ENCODE data around the gene GCN1.

The GCN1 gene

DNA sequence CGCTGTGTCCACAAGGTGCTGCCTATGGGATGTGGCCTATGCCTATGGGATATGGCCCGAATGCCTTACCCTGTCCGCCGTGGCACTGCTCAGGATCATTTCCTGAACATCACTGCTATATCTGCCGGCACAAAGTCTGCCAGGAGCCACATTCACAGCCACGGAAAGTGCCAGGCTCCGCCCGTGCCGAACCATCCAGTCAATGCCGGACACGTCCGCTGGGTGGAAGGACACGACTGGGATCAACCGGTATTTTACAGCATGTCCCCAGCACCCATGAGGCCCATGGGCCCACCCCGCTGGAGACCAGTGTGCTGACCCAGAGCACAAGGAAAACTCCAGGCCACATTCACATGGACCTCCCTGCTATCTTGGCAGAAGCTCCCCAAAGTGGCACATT lies 63.4 kb downstream of the GCN1 start:
- Histone ChIP-seq H3K9ac (no peak overlapping the region), H3K4me3 (ENCODE audit: low read depth, low read length) (no peak overlapping the region), H3K4me2 (ENCODE audit: low read length) (no peak overlapping the region), H2AFZ (no peak overlapping the region), H3K79me2 (no peaks in the 10 kb centered on the region), H3K27me3 (ENCODE audit: control insufficient read depth, insufficient read depth, low read length) (no peaks in the 10 kb centered on the region), H3K9me3 (ENCODE audit: control insufficient read depth, low read length) (no peaks in the 10 kb centered on the region), H3K36me3 (ENCODE audit: control insufficient read depth, insufficient read depth, low read length) (no peaks in the 10 kb centered on the region), H3K4me1 (no peaks in the 10 kb centered on the region), H3K27ac (no peak overlapping the region)
- TF ChIP-seq, protein P1, sequence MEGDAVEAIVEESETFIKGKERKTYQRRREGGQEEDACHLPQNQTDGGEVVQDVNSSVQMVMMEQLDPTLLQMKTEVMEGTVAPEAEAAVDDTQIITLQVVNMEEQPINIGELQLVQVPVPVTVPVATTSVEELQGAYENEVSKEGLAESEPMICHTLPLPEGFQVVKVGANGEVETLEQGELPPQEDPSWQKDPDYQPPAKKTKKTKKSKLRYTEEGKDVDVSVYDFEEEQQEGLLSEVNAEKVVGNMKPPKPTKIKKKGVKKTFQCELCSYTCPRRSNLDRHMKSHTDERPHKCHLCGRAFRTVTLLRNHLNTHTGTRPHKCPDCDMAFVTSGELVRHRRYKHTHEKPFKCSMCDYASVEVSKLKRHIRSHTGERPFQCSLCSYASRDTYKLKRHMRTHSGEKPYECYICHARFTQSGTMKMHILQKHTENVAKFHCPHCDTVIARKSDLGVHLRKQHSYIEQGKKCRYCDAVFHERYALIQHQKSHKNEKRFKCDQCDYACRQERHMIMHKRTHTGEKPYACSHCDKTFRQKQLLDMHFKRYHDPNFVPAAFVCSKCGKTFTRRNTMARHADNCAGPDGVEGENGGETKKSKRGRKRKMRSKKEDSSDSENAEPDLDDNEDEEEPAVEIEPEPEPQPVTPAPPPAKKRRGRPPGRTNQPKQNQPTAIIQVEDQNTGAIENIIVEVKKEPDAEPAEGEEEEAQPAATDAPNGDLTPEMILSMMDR (IDR thresholded peaks at IDR 0.05), result no peak

DNA sequence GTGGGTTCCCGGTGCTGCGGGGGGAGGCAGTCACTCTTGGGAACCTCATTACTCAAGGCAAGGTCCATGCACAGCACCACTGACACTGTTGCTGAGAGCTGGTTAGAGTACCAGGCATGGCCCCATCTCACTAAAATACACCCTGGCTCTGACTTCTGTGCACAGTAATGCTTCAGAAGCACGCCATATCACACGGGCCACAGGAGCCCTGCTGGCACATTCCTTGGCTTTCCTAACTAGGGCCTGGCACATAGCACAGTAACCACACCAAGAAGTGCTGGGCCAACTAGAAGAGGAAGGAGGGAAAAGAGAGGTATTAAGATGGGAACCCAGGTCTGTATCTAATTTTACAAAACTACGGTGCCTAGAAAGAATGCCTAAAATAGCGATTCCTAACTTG lies 64.5 kb downstream of the GCN1 start:
- Histone ChIP-seq H3K4me1 (no peaks in the 10 kb centered on the region), H3K4me3 (ENCODE audit: low read depth, low read length) (no peak overlapping the region), H3K9ac (no peak overlapping the region), H3K36me3 (ENCODE audit: control insufficient read depth, insufficient read depth, low read length) (no peaks in the 10 kb centered on the region), H3K4me2 (ENCODE audit: low read length) (no peak overlapping the region), H3K9me3 (ENCODE audit: control insufficient read depth, low read length) (no peaks in the 10 kb centered on the region), H2AFZ (no peak overlapping the region), H3K79me2 (no peaks in the 10 kb centered on the region), H3K27me3 (ENCODE audit: control insufficient read depth, insufficient read depth, low read length) (no peaks in the 10 kb centered on the region), H3K27ac (no peak overlapping the region)
- TF ChIP-seq, protein P1 (IDR thresholded peaks at IDR 0.05), result no peak

DNA sequence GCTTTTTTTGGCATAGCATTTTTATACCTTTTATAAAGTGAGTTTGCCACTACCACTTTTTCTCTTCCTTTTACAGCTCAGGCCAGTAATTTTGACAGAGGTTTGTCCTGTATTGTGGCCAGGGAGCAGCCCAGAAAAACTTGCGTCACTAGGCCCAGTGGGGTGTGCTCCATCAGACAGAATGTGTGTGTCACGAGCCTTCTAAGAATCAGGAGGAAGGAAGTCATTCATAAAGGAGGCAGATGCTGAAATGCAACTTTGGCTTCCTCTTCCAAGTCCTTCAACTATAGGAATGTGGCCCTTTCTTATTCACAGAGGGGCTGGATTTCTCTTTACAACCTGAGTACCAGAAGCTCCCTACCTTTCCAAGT lies 67.9 kb downstream of the GCN1 start:
- Histone ChIP-seq H3K4me1 (no peaks in the 10 kb centered on the region), H2AFZ (no peak overlapping the region), H3K36me3 (ENCODE audit: control insufficient read depth, insufficient read depth, low read length) (no peaks in the 10 kb centered on the region), H3K9ac (no peak overlapping the region), H3K9me3 (ENCODE audit: control insufficient read depth, low read length) (no peaks in the 10 kb centered on the region), H3K4me2 (ENCODE audit: low read length) (no peak overlapping the region), H3K27me3 (ENCODE audit: control insufficient read depth, insufficient read depth, low read length) (no peaks in the 10 kb centered on the region), H3K79me2 (no peaks in the 10 kb centered on the region), H3K27ac (no peak overlapping the region), H3K4me3 (ENCODE audit: low read depth, low read length) (no peak overlapping the region)
- TF ChIP-seq, protein P1 (IDR thresholded peaks at IDR 0.05), result no peak

DNA sequence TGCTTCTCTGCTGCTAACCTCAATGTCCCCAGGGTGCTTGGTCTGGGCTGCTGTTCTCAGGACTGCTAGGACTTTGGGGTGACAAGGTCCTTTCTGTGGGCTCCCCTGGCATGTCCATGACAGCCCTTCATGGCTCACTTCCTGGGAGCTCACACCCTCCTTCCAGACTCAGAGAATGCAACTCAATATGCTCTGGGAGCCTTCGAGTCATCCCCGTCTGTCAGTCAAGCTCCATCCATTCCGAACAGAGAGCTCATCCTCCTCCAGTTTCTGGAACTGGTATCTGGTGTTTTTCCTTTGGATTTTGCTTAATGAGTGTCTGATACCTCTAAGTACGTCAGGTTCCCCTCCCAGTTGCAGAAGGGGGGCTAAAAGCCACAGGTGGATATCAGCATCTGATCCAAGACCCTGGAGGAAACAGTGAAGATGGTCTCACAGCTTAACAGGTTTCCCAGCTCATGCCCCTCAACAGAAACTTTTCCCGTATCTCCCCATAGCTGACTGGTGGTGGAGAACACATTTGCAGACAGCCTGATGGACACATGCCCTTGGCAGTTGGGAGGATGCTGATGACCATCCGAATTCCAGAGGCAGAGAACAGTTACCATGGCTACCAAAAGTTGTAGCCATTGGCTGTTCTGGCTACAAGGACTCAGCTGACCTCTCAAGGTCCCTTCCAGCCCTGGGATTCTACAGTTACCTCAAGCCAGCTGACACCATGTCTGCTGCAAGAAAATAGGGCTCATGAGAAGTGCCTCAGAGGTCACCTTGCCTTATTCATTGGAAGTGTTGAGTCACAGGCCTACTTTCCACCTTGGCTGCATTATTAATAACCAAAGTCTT lies 68.5 kb downstream of the GCN1 start:
- Histone ChIP-seq H3K9me3 (ENCODE audit: control insufficient read depth, low read length) (no peaks in the 10 kb centered on the region), H3K4me1 (no peaks in the 10 kb centered on the region), H3K79me2 (no peaks in the 10 kb centered on the region), H3K4me3 (ENCODE audit: low read depth, low read length) (no peak overlapping the region), H3K4me2 (ENCODE audit: low read length) (no peak overlapping the region), H3K27ac (no peak overlapping the region), H3K9ac (no peak overlapping the region), H3K36me3 (ENCODE audit: control insufficient read depth, insufficient read depth, low read length) (no peaks in the 10 kb centered on the region), H2AFZ (no peak overlapping the region), H3K27me3 (ENCODE audit: control insufficient read depth, insufficient read depth, low read length) (no peaks in the 10 kb centered on the region)
- TF ChIP-seq, protein P1 (IDR thresholded peaks at IDR 0.05), result no peak

DNA sequence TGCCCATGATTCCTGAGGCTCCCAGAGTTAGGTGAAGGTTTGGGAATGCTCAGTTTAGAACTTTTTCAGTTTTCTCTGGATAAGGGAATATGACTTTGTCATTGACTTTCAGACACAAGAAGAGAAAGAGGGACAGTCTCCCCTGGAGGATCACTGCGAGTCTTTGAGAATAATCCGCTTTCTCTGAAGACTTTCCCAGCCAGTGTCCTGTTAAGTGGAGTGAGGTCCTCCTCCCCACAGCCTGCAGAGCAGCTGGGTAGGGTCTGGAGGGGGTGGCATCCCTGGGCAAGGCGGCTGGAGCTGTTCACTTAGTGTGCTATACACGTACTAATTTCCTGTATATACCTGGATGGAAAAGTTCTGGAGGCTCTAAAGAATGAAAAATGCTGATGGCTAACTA lies 69.5 kb downstream of the GCN1 start:
- no peaks in the 10 kb centered on the region for H3K79me2 ChIP-seq
- H3K4me1 ChIP-seq, result no peaks in the 10 kb centered on the region
- no peaks in the 10 kb centered on the region for H3K9me3 ChIP-seq (ENCODE audit: control insufficient read depth, low read length)
- H3K27me3 ChIP-seq (ENCODE audit: control insufficient read depth, insufficient read depth, low read length), result no peaks in the 10 kb centered on the region
- no peaks in the 10 kb centered on the region for H3K36me3 ChIP-seq (ENCODE audit: control insufficient read depth, insufficient read depth, low read length)
- H3K4me3 ChIP-seq (ENCODE audit: low read depth, low read length), result no peak overlapping the region
- no peak overlapping the region for H3K9ac ChIP-seq
- H2AFZ ChIP-seq, result no peak overlapping the region
- no peak overlapping the region for H3K4me2 ChIP-seq (ENCODE audit: low read length)
- TF ChIP-seq, protein P1 (IDR thresholded peaks at IDR 0.05), result no peak
- H3K27ac ChIP-seq, result no peak overlapping the region

Data from parathyroid adenoma (tissue), 2 donors.